ENCODE results near the gene CDC26.
"Not testable (repeated sequence)": the region's sequence is repeated elsewhere in the genome, so short reads cannot be mapped to it uniquely, and the experiment has no call there.

CDC26 gene

GRCh38 chr9:113237026-113237425 lies 38.3 kb downstream of the CDC26 start:
- no peak for FAIRE-seq

GRCh38 chr9:113235701-113236255 lies 39.6 kb downstream of the CDC26 start:
- not testable (repeated sequence) for FAIRE-seq

- FAIRE-seq = no peak
Measured at GRCh38 chr9:113231701-113232100, 43.7 kb downstream of the CDC26 start.

- FAIRE-seq = no peak
Measured at GRCh38 chr9:113228130-113228665, 47.2 kb downstream of the CDC26 start.

- no peak for FAIRE-seq
Measured at GRCh38 chr9:113227436-113227835, 47.9 kb downstream of the CDC26 start.

- no peak for FAIRE-seq
Measured at GRCh38 chr9:113223963-113224362, 51.4 kb downstream of the CDC26 start.

GRCh38 chr9:113222482-113222841 lies 52.9 kb downstream of the CDC26 start:
- FAIRE-seq = no peak

- FAIRE-seq = no peak
Measured at GRCh38 chr9:113221800-113222481, 53.4 kb downstream of the CDC26 start.

- no peak for FAIRE-seq
Measured at GRCh38 chr9:113221003-113221799, 54.2 kb downstream of the CDC26 start, which contains the start of the genes FKBP15 and SLC31A1. Gene FKBP15, minus strand, starts transcription at chr9:113221277. Its CDS starts 34 bp downstream, at chr9:113221243. Gene SLC31A1, plus strand, starts transcription at chr9:113221544. Its CDS starts 34,605 bp downstream, at chr9:113256149.

- no peak for FAIRE-seq
Measured at GRCh38 chr9:113220467-113221002, 54.8 kb downstream of the CDC26 start.

GRCh38 chr9:113219969-113220368 lies 55.4 kb downstream of the CDC26 start:
- FAIRE-seq = no peak

GRCh38 chr9:113219186-113219936 lies 56.0 kb downstream of the CDC26 start:
- FAIRE-seq = no peak
